SKM-1 (cell line): Measurements from ENCODE around the gene FOXO4.
"Not testable (repeated sequence)": the region's sequence is repeated elsewhere in the genome, so short reads cannot be mapped to it uniquely, and the experiment has no call there.

Source experiments
- DNase-seq: peaks from one replicate; lab custom pipeline; 2025; ENCODE audit not compliant: unreplicated experiment; lab: John Stamatoyannopoulos, UW

The FOXO4 gene, protein sequence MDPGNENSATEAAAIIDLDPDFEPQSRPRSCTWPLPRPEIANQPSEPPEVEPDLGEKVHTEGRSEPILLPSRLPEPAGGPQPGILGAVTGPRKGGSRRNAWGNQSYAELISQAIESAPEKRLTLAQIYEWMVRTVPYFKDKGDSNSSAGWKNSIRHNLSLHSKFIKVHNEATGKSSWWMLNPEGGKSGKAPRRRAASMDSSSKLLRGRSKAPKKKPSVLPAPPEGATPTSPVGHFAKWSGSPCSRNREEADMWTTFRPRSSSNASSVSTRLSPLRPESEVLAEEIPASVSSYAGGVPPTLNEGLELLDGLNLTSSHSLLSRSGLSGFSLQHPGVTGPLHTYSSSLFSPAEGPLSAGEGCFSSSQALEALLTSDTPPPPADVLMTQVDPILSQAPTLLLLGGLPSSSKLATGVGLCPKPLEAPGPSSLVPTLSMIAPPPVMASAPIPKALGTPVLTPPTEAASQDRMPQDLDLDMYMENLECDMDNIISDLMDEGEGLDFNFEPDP

DNA sequence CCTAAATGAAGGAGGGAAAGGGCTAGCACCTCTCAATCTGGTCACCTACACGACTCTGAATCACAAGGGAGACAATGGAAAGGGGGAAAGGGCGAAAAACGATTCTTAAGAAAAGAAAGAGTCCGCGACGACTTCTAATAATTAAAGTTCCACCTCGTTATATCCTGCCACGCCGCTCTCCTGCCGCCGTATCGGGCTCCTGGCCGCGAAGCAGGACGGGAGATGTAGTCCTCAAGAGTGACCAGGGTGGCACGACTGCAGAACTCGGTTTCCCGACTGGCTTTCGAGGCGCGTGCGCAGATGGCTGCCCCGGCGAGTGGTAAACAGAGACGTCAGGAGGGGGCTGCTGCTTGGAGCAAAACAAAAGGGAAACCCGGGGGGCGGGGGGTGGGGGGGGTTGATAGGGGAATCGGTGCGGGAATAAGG is at the start of gene FOXO4:
TSS of gene FOXO4 (plus strand) at position 297 of the 426 bp plus-strand sequence. CDS start 678 bp downstream, outside the sequence.
- peak; percentile 61 for DNase-seq

DNA sequence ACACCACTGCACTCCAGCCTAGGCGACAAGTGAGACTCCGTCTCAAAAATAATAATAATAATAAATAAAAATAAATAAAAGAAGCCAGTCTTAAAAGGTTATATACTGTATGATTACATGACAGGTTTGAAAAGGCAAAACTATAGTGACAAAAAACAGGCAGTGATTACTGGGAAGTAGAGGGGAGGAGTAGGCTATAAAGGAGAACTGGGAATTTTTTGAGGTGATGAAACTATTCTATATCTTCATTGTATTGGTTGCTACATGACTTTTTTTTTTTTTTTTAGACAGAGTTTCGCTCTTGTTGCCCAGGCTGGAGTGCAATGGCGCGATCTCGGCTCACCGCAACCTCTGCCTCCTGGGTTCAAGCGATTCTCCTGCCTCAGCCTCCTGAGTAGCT is 47.8 kb upstream of the FOXO4 start:
- DNase-seq: not testable (repeated sequence)

DNA sequence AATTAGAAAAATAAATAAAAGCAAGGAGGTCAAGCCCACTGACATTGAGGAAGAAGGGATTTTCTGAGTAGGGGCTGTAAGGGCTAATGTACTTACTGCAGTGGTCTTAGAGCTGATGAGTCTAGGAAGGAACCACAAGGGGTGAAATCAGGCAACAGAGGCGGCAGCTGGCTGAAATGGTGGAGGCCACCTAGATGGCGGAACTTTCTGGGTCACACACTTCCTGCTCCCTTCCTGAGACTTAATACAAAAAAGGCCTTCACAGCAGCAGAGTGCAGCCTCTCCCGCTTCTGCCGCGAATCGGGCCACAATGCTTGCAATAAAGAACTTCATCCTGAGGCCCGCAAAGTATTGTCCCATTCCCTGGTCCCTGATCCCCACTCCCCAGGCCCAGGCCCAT is 42.9 kb upstream of the FOXO4 start:
- no peak for DNase-seq

DNA sequence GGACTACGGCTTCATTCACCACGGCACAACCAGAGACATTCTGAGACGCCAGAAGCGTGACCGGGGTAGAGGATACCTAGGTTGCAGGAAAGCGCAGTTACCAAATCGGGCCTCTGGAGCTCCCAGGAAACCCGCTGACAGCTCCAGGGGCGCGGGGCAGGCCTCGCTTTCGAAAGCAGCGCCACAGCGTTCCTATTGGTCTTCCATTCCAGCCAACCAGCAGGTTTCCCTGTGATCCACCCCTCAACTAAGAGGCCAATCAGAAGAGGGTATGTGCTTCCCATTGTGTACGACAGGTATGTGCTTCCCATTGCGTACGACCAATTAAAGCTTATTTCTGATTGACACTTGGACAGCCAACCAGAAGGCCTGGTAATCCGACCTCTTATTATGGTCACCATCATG is 42.4 kb upstream of the FOXO4 start:
- DNase-seq: no peak

DNA sequence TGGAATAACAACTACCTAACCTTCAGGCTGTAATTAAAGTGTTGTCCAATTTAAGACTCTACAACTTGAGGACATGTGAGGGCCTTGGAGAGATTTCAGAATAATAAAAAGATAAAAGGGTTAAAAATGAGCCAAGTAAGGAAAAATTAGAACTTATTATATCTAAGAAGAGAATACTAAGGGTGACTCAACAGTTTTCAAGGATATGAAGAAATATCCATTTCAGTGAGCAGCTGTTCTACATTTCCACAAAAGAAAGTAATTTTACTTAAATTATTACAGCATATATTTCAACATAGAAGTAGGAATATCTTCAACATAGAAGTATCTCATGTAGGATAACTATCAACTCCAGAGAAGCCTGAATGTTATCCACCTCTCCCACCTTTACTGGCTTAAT is 38.8 kb upstream of the FOXO4 start:
- no peak for DNase-seq

DNA sequence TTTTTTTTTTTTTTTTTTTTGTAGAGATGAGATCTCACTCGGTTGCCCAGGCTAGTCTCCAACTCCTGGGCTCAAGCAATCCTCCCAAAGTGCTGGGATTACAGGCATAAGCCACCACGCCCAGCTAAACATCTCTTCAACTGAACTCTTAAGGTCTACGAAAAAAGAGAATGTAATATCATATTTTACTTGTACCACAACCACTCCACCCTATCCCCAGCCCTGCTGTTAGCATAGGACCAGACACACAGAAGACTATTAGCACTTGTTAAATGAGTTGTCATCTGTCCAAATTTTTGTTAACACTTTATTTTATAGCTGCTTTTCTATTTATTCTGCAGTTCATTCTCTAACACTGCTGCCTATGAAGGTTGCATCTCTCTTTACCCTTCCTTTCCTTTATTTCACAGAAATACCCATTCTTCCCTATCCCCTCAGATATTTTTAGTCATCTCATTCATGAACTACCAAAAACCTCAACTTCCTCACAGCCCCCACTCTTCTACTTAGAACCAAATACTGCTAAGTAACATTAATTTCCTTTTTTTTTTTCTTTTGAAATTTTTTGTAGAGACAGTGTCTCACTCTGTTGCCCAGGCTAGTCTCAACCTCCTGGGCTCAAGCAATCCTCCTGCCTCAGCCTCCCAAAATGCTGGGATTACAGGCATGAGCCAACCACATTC is 37.7 kb upstream of the FOXO4 start:
- DNase-seq: no peak

DNA sequence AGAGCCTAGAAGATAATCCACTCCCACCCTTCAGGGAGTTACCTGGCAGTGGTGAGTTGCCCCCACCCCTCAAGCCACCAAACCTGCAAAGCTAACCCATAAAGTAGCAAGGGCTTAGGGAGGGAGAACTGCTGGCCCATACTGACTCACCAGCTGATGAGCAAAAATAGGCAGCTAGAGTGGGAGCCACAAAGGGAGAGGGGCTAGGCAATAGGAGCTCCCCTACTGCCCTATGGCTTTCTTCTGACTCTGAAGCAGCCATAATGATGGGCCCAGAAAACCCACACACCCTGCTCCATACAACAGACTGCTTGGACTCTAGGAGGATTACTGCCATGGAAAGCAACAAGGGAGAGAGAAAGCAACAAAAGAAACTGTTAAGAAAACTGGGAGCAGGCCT is 35.5 kb upstream of the FOXO4 start:
- DNase-seq: no peak

DNA sequence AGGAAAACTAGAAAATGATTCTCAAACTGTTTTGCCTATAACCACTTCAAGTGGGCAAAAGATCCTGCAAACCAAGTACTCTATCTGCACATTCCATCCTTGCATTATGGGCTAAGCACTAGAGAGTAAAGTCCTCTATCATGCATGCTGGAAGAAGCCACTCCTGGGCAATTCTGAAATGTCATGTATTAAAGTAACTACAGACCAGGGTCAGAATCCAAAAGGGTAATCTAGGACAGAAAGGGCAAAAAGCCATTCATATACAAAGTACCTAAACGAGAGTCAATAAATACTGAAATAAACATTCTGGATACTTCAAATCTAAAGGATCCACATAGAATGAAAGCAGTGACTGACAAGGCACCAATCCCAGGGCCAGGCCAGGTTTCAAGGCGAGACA is 28.6 kb upstream of the FOXO4 start:
- no peak for DNase-seq

DNA sequence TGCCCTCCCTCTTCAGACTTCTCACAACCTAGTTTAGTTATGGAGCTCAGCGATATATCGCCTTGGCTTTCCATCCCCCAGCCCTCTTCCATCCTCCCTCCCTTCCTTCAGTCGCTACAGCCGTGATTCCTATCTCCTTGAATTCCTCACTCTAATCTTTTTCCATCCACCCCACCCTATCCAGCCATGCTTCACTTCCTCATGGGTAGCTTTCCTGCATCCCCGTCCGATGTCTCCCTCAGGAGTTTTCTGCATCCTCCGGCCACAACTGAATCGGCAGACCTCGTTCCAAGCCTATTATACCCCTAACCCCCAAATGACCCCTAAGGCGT is 28.0 kb upstream of the FOXO4 start:
- DNase-seq: no peak

DNA sequence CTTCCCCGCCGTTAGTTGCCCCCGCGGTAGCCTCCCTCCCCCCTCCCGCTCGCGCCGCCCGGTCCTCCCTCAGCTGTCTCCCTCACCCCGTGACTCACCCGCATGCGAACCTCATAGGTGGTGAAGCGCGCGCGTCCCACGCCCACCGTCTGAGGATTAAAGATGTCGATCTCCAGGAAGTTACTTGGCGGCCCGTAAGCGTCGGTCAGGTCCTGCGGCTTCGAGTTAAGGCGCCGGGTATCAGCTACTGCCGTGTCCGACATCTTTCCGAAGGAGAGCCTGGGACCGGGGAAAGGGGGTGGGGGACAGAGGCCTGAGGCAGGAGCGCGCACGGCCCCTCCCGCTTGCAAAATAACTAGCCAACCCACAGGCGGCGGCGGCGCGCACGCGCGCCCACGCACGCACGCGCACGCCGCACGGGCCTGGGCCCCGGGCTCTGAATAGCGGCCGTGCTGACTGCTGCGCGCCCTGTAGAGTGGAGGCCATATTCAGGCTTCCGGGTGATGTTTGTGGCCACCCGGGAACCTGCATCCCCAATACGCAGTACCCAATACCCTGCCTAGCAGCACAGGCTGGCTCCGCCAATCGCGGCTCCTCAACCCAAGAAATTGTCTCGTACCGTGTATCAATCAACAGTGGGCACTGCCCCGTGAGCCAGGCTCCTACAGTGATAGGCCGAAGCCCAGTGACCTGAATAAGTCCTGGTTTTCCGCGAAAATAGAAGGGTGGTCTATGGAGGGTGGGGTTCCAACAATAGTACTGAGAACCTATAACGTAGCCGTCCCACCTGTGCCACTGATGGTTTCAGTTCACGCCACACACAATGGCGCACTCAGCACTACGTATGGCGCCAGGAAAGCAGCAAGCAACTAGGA is 27.4 kb upstream of the FOXO4 start, which contains the start of gene SNX12:
TSS of gene SNX12 (minus strand) at position 291 of the 875 bp plus-strand sequence. CDS start at position 263, 28 bp downstream.
- peak; percentile 72 for DNase-seq

DNA sequence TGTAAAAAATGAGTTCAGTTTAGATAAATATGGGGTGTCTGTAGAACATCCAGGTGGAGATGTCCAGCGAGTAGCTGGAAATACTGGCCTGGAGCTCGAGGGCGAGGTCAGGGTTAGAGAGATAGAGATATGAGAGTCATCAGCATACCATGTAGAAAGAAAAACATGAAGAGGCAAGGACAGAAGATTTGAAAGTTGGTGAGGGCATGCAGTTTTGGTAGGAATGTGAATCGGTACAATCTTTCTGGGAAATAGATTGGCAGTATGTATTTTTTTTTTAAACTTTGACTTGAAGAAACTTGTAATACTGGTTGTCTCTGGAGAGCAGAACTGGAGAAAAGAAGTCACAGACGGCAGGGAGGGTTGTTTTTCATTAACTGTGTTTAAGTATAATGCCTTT is 25.1 kb upstream of the FOXO4 start:
- no peak for DNase-seq

DNA sequence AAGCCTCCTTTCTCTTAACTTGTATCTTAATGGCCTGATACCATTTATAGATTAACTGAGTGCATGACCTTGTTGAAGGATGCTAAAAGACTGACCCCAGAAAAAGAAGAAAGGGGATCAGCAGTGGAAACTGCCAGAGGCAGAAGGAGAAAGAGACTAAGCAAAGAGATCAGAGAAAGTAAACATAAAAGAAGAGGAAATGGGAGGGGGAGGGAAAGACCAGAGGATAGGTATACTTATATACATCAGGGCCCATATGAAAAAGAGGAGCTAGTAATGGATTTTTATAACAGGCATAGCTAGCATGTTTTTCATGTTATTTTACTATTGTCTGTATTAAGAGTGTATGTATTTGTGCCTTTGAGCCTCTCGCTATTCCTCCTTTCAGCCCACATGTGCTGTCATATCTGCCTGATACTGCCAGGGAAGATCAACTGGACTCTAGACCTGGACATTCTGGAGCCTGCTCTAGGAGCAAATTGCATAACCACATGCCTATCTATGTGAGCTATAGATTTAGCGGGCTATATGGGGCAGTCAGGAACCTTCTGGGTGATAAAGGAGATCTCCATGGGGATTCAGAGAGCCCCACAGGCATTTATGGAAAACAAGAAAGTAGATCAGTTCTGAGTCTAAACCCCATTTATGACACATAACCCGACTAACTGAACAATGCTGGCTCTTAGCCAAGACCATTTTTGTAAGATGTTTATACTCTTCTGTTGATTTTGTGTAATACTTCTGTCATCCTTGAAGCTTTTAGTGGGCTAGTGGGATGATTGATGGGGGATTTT is 14.1 kb upstream of the FOXO4 start:
- no peak for DNase-seq

DNA sequence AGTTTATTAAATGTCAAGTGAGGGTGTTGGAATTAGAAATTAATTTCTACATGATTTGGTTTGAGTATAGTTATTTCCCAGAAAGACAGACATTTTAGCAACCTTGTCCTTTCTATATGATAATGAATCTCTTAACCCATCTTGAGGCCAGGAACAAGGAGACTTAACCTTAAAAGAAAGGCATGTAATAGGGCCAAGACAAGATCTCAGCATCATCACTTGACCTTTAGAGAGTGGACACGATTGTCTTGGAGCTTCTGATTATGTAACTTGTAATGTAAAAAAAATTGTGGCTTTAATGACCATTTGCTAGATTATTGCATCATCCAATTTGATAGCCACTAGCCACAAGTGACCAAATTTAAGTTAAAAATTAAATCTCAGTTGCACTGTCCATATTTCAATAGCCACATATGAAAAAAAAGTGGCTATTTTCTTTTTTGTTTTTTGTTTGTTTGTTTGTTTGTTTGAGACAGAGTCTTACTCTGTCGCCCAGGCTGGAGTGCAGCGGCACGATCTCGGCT is 13.5 kb upstream of the FOXO4 start:
- no peak for DNase-seq

DNA sequence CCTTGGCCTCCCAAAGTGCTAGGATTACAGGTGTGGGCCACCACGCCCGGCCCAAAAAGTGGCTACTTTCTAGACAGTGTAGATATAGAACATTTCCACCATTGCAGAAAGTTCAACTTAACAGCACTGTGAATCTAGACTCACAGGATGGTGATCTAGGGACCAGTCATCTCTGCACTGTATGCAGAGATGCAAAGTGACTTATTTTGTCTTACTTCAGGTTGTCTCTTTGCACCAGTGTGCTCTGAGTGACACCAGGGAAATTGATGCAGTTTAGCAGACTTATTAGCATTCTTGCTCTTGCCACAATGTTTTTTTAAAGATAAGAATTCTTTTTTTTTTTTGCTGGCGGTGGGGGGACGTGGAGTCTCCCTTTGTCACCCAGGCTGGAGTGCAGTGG is 12.8 kb upstream of the FOXO4 start:
- DNase-seq: no peak

DNA sequence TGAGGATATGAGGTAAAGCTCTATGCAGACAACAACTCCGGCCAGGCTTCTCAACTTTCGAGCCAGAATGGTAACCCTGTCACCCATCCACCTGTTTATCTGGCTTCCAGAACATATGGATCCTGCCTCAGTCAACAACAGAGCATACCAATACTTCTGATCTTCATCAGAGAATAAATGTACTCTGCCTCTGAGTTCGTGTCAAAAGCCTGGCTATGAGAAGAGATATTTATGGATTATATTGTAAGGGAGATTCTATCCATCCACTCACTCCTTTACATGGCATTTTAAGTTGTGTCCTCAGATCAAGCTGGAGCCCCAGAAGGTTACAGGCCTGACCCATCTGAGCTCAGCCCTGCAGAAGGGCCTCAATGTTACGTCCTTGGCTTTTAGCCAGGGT is 9.8 kb upstream of the FOXO4 start:
- no peak for DNase-seq

DNA sequence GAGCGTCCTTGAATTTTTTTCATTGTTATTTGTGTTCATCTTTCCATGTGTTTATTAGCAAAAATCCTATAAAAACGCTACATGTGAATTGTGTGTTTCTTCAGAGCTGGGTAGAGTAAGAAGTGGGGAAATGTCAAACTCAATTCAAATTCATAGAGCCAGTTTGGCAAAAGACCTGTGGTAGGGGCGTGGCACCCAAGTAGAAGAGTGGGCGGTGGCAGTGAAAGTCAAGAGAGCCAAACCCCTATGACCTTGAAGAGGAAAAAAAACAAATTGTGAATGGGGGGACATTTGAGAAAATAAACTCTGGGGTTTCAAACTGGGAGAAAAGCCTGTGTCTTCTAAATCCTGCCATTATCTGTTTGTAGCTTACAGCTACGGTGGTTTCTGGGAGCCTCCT is 4.4 kb upstream of the FOXO4 start:
- DNase-seq: no peak

DNA sequence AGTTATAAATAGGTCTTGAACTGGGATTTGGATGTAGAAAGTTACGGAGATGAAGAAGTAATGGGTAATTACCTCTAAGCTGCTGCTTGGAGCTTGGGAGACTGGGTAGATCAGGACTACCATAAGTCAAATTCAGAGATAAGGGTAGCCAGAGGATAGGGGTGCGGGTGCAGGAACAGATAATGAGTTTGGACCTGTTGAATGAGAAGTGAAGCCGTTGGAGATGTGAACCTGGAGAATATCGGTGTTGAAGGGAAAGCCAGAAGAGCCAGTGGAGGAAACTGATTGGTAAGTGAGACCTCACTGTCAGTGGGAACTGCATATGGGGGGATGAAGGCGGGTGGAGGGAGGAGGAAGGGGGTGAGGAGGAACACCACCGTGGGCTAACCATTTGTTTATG is 618 bp upstream of the FOXO4 start:
- no peak for DNase-seq

DNA sequence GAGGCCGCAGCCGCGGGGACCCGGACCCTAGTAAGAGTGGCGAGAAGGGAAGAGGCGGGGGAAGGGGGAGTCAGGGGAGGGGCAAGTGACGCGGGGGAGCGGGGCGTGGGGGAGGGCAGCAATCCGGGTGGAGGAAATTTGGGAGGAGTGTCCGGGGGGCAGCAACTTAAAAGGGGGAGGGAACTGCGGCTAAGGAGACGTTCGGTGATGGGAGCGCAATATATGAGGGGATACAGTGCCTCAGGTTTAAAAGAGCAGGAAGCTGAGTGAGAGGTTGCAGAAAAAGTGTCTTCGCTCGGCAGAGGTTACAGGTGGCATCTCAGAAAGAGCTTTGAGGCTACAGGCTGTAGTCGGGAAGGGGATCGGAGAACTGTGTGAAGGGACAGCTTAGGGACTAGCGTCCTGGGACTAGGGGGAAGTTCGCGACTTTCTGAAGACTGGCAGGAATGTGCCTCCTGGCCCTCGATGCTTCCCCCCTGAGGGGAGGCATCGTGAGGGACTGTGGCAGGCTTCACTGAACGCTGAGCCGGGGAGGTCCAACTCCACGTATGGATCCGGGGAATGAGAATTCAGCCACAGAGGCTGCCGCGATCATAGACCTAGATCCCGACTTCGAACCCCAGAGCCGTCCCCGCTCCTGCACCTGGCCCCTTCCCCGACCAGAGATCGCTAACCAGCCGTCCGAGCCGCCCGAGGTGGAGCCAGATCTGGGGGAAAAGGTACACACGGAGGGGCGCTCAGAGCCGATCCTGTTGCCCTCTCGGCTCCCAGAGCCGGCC is 519 bp downstream of the FOXO4 start:
- DNase-seq: no peak

DNA sequence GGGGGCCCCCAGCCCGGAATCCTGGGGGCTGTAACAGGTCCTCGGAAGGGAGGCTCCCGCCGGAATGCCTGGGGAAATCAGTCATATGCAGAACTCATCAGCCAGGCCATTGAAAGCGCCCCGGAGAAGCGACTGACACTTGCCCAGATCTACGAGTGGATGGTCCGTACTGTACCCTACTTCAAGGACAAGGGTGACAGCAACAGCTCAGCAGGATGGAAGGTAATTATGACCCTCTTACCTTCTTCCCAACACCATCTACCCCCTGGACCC is 1.0 kb downstream of the FOXO4 start:
- DNase-seq: no peak

DNA sequence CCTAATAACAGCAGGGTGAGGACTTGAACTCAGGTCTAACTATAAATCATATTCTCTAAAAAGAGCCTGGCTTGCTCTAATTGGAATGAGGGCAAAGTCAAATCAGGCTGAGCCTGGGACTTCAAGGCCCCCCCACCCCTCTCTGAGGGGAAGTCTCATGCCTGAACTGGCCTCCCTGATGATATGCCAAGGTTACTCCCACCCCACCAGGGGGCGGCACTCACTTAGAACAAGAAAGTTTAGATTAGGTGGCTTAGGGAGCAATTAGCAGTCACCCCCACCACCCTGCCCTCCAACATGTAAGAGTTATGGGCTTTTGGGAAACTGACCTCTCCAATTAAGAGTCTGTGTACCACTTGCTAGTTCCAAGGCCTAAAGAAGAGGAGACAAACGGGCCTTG is 2.7 kb downstream of the FOXO4 start:
- peak; percentile 14 for DNase-seq
